D341Med (cell line): ENCODE data around the gene PRDM11.
"Not testable (repeated sequence)": the region's sequence is repeated elsewhere in the genome, so short reads cannot be mapped to it uniquely, and the experiment has no call there.

ENCODE experiments used
- DNase-seq: peaks from one replicate; pipeline ENCODE4 v3.0.0; 2012; ENCODE audit warnings: low spot score

PRDM11 gene

GRCh38 chr11:45146072-45147016 lies at the start of gene PRDM11:
TSS of gene PRDM11 (plus strand) at chr11:45146639. CDS start at chr11:45181767, 35,128 bp downstream.
- DNase-seq = peak; percentile 83

GRCh38 chr11:45097721-45098493 lies 48.5 kb upstream of the PRDM11 start:
- peak; percentile 25 for DNase-seq

- peak; percentile 8 for DNase-seq
Measured at GRCh38 chr11:45098929-45099328, 47.5 kb upstream of the PRDM11 start.

GRCh38 chr11:45100339-45100738 lies 46.1 kb upstream of the PRDM11 start:
- peak; percentile 53 for DNase-seq

GRCh38 chr11:45102361-45102809 lies 44.1 kb upstream of the PRDM11 start:
- DNase-seq = no peak

- peak; percentile 82 for DNase-seq
Measured at GRCh38 chr11:45102810-45103621, 43.4 kb upstream of the PRDM11 start.

GRCh38 chr11:45104006-45104789 lies 42.2 kb upstream of the PRDM11 start:
- peak; percentile 6 for DNase-seq

GRCh38 chr11:45104790-45105084 lies 41.7 kb upstream of the PRDM11 start:
- DNase-seq = peak; percentile 2

GRCh38 chr11:45105233-45105983 lies 41.0 kb upstream of the PRDM11 start:
- DNase-seq = peak; percentile 92

- DNase-seq = peak; percentile 5
Measured at GRCh38 chr11:45105984-45106375, 40.5 kb upstream of the PRDM11 start.

- no peak for DNase-seq
Measured at GRCh38 chr11:45106440-45106839, 40.0 kb upstream of the PRDM11 start.

- no peak for DNase-seq
Measured at GRCh38 chr11:45107029-45107428, 39.4 kb upstream of the PRDM11 start.

- DNase-seq = no peak
Measured at GRCh38 chr11:45108070-45109064, 38.1 kb upstream of the PRDM11 start.

- DNase-seq = no peak
Measured at GRCh38 chr11:45109400-45109799, 37.0 kb upstream of the PRDM11 start.

- DNase-seq = peak; percentile 76
Measured at GRCh38 chr11:45110562-45110961, 35.9 kb upstream of the PRDM11 start.

GRCh38 chr11:45113807-45114206 lies 32.6 kb upstream of the PRDM11 start:
- no peak for DNase-seq

GRCh38 chr11:45127836-45128235 lies 18.6 kb upstream of the PRDM11 start:
- not testable (repeated sequence) for DNase-seq

- no peak for DNase-seq
Measured at GRCh38 chr11:45133878-45134277, 12.6 kb upstream of the PRDM11 start.

- no peak for DNase-seq
Measured at GRCh38 chr11:45141171-45141570, 5.3 kb upstream of the PRDM11 start.
